A673 (cell line): Measurements from ENCODE around the gene DIP2A. TPM values are rescaled to one million over a fixed set of nuclear protein-coding genes. Genes with fewer than 3 reads are reported as not detected.

ENCODE experiments used
- BruUV-seq: library from RNA; stranded (reverse); fragments of 400-500 nt; replicated peaks from 2 replicates; lab custom pipeline; 2021; lab: Mats Ljungman, UMichigan
- CTCF ChIA-PET: fragments of 300-600 bp; sonication (Branson Sonifier 250); formaldehyde crosslinking; loops from one replicate; lab custom pipeline; 2022; ENCODE audit warnings: antibody characterized with exemption; lab: Charles Lee
- POLR2A ChIA-PET: fragments of 300-600 bp; sonication (Branson Sonifier 250); formaldehyde crosslinking; loops from one replicate; lab custom pipeline; 2022; ENCODE audit warnings: antibody characterized with exemption; ENCODE audit not compliant: low non-redundant PET; lab: Charles Lee
- DNase-seq: peaks from one replicate; pipeline ENCODE4 v3.0.0-alpha.2; 2015; ENCODE audit warnings: low spot score
- H3K27ac ChIP-seq: fragments of 200-600 bp; sonication (generic); 2 replicates; pipeline ENCODE4 v1.5.1; 2016; ENCODE audit warnings: mixed run types, low read depth, mild to moderate bottlenecking, mixed read lengths, antibody characterized with exemption, low read length; ENCODE audit not compliant: poor library complexity, severe bottlenecking
- H3K27me3 ChIP-seq: fragments of 200-600 bp; sonication (generic); replicated peaks from 2 replicates; pipeline ENCODE4 v1.6.1; 2017; ENCODE audit warnings: mixed run types, low read depth, mild to moderate bottlenecking, mixed read lengths, antibody characterized with exemption, low read length; ENCODE audit not compliant: insufficient read depth, poor library complexity
- H3K36me3 ChIP-seq: fragments of 200-600 bp; sonication (generic); 2 replicates; pipeline ENCODE4 v1.6.1; 2016; ENCODE audit warnings: mixed run types, mild to moderate bottlenecking, mixed read lengths, antibody characterized with exemption, low read length; ENCODE audit not compliant: insufficient read depth, poor library complexity, severe bottlenecking
- H3K4me1 ChIP-seq: fragments of 200-600 bp; sonication (generic); 2 replicates; pipeline ENCODE4 v1.6.1; 2017; ENCODE audit warnings: mixed run types, mild to moderate bottlenecking, mixed read lengths, antibody characterized with exemption, low read length; ENCODE audit not compliant: insufficient read depth, poor library complexity, severe bottlenecking
- H3K4me3 ChIP-seq: fragments of 200-600 bp; sonication (generic); 2 replicates; pipeline ENCODE4 v1.5.1; 2016; ENCODE audit warnings: low read depth, mixed run types, mild to moderate bottlenecking, mixed read lengths, low read length; ENCODE audit not compliant: poor library complexity, severe bottlenecking
- H3K9me3 ChIP-seq: fragments of 200-600 bp; sonication (generic); 2 replicates; pipeline ENCODE4 v1.6.1; 2016; ENCODE audit warnings: mixed run types, low read depth, mild to moderate bottlenecking, mixed read lengths, antibody characterized with exemption, low read length; ENCODE audit not compliant: poor library complexity, severe bottlenecking
- CTCF ChIP-seq: fragments of 300-800, 200-600 bp; sonication (generic); conservative IDR thresholded peaks from 2 replicates; pipeline ENCODE4 v1.5.1; 2017; ENCODE audit warnings: low read depth, mild to moderate bottlenecking, antibody characterized with exemption, low read length, moderate library complexity, mixed read lengths
- EZH2 ChIP-seq: fragments of 200-600 bp; sonication (generic); IDR thresholded peaks from 2 replicates; pipeline ENCODE4 v1.6.1; 2017; ENCODE audit warnings: borderline replicate concordance, low read depth, mild to moderate bottlenecking, mixed read lengths, antibody characterized with exemption, low read length; ENCODE audit not compliant: poor library complexity, severe bottlenecking
- intact Hi-C: fragments of 100-400 bp; cut with micrococcal nuclease; formaldehyde crosslinking; loops from one replicate; pipeline ENCODE4 v1.10.0; 2022; ENCODE audit not compliant: unreplicated experiment
- total RNA-seq: library from RNA; stranded (reverse); gene quantifications from 2 replicates; pipeline ENCODE4 v1.2.3, GENCODE V29; 2021

DIP2A gene
- total RNA-seq, 1 experiment from 2014 or later: 37.3 TPM

- TF ChIP-seq EZH2 (no peak), CTCF (no peak)
- no peak overlapping the region for H3K4me3 ChIP-seq
- H3K36me3 ChIP-seq: peaks cover 12% of the 10 kb centered on the region
- intact Hi-C loops: no loop called here
- H3K4me1 ChIP-seq: no peaks in the 10 kb centered on the region
- ChIA-PET CTCF (no interaction called here), POLR2A (no interaction called here)
- no TSS peak for BruUV-seq
- no peak overlapping the region for H3K27ac ChIP-seq
- DNase-seq: no peak
- no peaks in the 10 kb centered on the region for H3K27me3 ChIP-seq
- no peaks in the 10 kb centered on the region for H3K9me3 ChIP-seq
Observed at GRCh38 chr21:46489800-46490199, 31.1 kb downstream of the DIP2A start.

DNA sequence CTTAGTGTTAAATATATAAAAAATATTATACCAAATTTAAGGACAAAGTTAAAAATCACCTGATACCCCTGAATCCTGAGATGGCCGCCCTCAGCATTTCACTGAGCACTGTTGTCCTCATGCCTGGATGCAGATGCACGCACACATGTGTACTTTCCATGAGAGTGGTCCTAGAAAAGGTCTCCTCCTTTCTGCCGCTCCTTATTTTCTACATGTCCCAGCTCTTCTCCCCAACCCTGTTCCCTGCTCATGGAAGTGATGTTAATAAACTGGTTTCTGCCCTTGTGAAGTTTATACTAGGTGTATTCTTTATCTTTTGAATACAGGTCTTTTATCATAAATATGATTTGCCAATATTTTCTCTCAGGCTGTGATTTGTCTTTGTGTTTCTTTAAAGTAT lies 32.9 kb downstream of the DIP2A start:
- H3K27ac ChIP-seq: no peak overlapping the region
- TF ChIP-seq CTCF: no peak
- TF ChIP-seq EZH2: no peak
- intact Hi-C loops: no loop called here
- ChIA-PET CTCF (no interaction called here), POLR2A (no interaction called here)
- no peak for DNase-seq
- no peaks in the 10 kb centered on the region for H3K9me3 ChIP-seq
- H3K27me3 ChIP-seq: no peaks in the 10 kb centered on the region
- no peaks in the 10 kb centered on the region for H3K4me1 ChIP-seq
- H3K4me3 ChIP-seq: no peak overlapping the region
- BruUV-seq: no TSS peak
- peaks cover 12% of the 10 kb centered on the region for H3K36me3 ChIP-seq

GRCh38 chr21:46492851-46493250 lies 34.2 kb downstream of the DIP2A start:
- no peak for DNase-seq
- Histone ChIP-seq H3K4me1 (no peaks in the 10 kb centered on the region), H3K9me3 (no peaks in the 10 kb centered on the region), H3K27ac (no peak overlapping the region), H3K27me3 (no peaks in the 10 kb centered on the region), H3K36me3 (peaks cover 17% of the 10 kb centered on the region), H3K4me3 (no peak overlapping the region)
- no TSS peak for BruUV-seq
- ChIA-PET CTCF (no interaction called here), POLR2A (no interaction called here)
- TF ChIP-seq CTCF (no peak), EZH2 (no peak)
- intact Hi-C loops: no loop called here
